Lower lobe of right lung (tissue), 2 donors: ENCODE results near the gene HDX. TPM values are rescaled to one million over a fixed set of nuclear protein-coding genes. Genes with fewer than 3 reads are reported as not detected.

Source experiments
- ATAC-seq, 2 donors: fragments of 200-7000 bp; cut with Tn5 transposase; one replicate each; pipeline ENCODE4 v1.9.1; 2020 to 2022; ENCODE audit warnings: mild to moderate bottlenecking in 2 of 2, moderate library complexity in 2 of 2
- DNase-seq: peaks from one replicate; pipeline ENCODE4 v3.0.0-alpha.2; 2020
- H3K27ac ChIP-seq: fragments of 200-600 bp; one replicate; pipeline ENCODE4 v1.8.0; 2022
- H3K27me3 ChIP-seq: fragments of 200-600 bp; one replicate; pipeline ENCODE4 v1.8.0; 2022; ENCODE audit warnings: low read depth
- H3K36me3 ChIP-seq: fragments of 200-600 bp; one replicate; pipeline ENCODE4 v1.8.0; 2022; ENCODE audit warnings: mild to moderate bottlenecking
- H3K4me1 ChIP-seq: fragments of 200-600 bp; one replicate; pipeline ENCODE4 v1.8.0; 2022
- H3K4me3 ChIP-seq: fragments of 200-600 bp; one replicate; pipeline ENCODE4 v1.8.0; 2022; ENCODE audit warnings: mild to moderate bottlenecking
- H3K9me3 ChIP-seq: fragments of 200-600 bp; one replicate; pipeline ENCODE4 v1.8.0; 2022
- intact Hi-C: fragments of 100-400 bp; cut with DNase I; formaldehyde crosslinking; loops from one replicate; pipeline ENCODE4 v1.11.0; 2022
- total RNA-seq: library from RNA; stranded (reverse); fragmentation: NEBNext Ultra II Directional; extraction: Animal tissue kit (Norgen Biotek cat#: 25700); gene quantifications from one replicate; pipeline ENCODE4 v1.2.1, GENCODE V29; 2021
- TF ChIP-seq, protein P1 (sequence below): fragments of 200-600 bp; IDR thresholded peaks from one replicate; pipeline ENCODE4 v1.8.0; 2022; ENCODE audit warnings: antibody characterized with exemption, mild to moderate bottlenecking
- donor health status: DM: no; HTN: yes; CAD: no; lungs with severe emphysema.

HDX gene
- total RNA-seq, 1 donor from 2014 or later = 3.2 TPM

DNA sequence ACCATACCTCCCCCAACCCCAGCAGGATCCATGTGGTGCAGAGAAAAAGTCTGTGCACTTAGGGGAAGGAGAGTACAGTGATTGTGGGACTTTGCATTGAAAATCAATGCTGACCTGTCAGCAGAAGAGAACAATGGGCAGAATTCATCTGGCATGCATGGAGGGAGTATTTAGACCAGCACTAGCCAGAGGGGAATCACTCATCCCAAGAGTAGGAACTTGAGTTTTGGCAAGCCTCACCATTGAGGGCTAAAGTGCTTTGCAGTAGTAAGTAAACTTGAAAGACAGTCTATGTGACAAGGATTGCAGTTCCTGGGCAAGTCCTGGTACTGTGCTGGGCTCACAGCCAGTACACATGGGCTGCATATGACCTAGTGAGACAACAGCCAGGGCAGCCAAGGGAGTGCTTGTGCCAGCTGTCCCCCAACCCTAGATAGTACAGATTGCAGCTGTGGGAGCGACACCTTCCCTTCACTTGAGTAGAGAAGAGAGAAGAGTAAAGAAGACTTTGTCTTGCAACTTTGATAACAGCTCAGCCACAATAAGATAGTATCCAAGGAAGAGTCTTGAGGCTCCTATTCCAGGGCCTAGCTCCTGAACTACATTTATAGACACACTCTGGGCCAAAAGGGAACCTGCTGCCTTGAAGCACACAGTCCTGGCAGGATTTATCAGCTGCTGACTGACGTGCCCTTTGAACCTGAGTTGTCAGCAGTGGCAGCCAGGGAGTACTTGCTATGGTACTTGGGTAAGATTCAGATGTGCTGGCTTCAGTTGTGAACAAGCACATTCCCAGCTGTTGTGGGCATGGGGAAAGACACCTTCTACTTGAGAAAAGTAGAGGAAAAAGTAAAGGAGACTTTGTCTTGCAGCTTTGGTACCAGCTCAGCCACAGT, 48.7 kb downstream of the HDX start:
- H3K36me3 ChIP-seq = no peaks in the 10 kb centered on the region
- TF ChIP-seq, protein P1, sequence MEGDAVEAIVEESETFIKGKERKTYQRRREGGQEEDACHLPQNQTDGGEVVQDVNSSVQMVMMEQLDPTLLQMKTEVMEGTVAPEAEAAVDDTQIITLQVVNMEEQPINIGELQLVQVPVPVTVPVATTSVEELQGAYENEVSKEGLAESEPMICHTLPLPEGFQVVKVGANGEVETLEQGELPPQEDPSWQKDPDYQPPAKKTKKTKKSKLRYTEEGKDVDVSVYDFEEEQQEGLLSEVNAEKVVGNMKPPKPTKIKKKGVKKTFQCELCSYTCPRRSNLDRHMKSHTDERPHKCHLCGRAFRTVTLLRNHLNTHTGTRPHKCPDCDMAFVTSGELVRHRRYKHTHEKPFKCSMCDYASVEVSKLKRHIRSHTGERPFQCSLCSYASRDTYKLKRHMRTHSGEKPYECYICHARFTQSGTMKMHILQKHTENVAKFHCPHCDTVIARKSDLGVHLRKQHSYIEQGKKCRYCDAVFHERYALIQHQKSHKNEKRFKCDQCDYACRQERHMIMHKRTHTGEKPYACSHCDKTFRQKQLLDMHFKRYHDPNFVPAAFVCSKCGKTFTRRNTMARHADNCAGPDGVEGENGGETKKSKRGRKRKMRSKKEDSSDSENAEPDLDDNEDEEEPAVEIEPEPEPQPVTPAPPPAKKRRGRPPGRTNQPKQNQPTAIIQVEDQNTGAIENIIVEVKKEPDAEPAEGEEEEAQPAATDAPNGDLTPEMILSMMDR = no peak
- intact Hi-C loops = no loop called here
- ATAC-seq (no peak), DNase-seq (no peak)
- no peak overlapping the region for H3K4me3 ChIP-seq
- no peaks in the 10 kb centered on the region for H3K27me3 ChIP-seq
- no peaks in the 10 kb centered on the region for H3K9me3 ChIP-seq
- H3K4me1 ChIP-seq = no peaks in the 10 kb centered on the region
- no peak overlapping the region for H3K27ac ChIP-seq

DNA sequence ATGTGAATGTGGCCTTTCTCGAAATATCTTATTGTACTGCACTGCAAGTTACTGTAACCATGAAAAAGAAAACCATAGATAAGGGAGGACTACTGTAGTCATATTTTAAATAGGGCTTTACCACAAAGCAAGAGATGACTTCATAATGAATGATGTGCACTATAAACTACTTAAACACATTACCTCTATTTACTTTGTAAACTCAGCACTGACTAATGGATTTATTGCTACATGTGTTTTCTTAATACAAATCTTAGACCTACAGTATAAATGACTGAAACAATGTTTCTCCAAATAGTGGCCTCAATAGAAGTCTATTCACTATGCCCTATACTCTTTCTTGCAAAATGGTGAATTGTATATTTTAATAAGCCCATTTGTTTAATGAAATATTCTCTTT, 61.1 kb downstream of the HDX start:
- intact Hi-C loops = no loop called here
- TF ChIP-seq, protein P1 = no peak
- ATAC-seq = no peak

DNA sequence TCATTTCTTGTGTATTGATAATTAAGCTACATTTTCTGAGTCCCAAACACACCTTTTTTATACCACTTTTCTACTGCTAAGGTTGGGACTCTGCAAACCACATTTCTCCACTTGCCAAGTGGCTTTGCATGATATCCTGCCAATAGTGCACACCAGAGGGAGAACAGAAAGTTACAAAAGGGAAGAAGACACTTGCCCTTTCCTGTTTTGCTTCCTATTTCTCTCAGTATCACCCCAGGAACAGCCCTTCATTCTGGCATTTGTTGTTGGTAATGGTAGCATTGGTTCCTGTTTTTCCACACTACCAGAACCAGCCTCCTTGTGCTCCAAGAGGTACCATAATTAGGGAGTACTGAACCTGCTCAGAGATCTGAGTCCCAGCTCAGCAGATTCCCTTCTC, 87.1 kb downstream of the HDX start:
- TF ChIP-seq, protein P1 = no peak
- DNase-seq (no peak), ATAC-seq (no peak)

More for the DNA sequence above, 61.1 kb downstream of the HDX start:
- H3K36me3 ChIP-seq = no peaks in the 10 kb centered on the region
- H3K27me3 ChIP-seq = no peaks in the 10 kb centered on the region
- H3K4me1 ChIP-seq = no peaks in the 10 kb centered on the region
- no peak overlapping the region for H3K4me3 ChIP-seq
- no peaks in the 10 kb centered on the region for H3K9me3 ChIP-seq
- DNase-seq = no peak
- no peak overlapping the region for H3K27ac ChIP-seq

DNA sequence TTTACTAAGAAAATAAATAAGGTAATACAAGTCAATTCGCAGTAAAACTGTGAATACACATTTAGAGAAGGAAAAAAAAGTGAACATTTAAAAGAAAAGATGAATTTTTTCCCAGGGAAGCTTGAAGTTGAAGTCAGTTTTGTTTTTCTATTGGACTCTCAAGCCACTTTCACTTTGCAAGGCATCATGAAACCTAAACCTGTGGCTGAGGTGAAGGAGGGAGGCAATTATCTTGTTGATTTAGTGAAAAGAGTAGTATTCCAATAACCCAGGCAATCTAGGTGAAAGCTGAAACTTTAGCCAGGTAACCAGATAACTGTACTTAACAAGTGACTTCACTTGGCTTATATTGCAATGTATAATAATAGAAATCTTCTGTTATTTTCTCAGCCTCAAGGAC, 138.6 kb downstream of the HDX start:
- intact Hi-C loops = no loop called here
- no peak for DNase-seq
- Histone ChIP-seq H3K4me3 (no peak overlapping the region), H3K27ac (no peak overlapping the region), H3K27me3 (no peaks in the 10 kb centered on the region), H3K36me3 (no peaks in the 10 kb centered on the region), H3K4me1 (no peaks in the 10 kb centered on the region), H3K9me3 (no peaks in the 10 kb centered on the region)
- ATAC-seq = no peak
- TF ChIP-seq, protein P1 = no peak

More for the DNA sequence above, 87.1 kb downstream of the HDX start:
- Histone ChIP-seq H3K36me3 (no peaks in the 10 kb centered on the region), H3K27me3 (no peaks in the 10 kb centered on the region), H3K27ac (no peak overlapping the region), H3K4me3 (no peak overlapping the region), H3K9me3 (no peaks in the 10 kb centered on the region), H3K4me1 (no peaks in the 10 kb centered on the region)
- intact Hi-C loops = no loop called here

DNA sequence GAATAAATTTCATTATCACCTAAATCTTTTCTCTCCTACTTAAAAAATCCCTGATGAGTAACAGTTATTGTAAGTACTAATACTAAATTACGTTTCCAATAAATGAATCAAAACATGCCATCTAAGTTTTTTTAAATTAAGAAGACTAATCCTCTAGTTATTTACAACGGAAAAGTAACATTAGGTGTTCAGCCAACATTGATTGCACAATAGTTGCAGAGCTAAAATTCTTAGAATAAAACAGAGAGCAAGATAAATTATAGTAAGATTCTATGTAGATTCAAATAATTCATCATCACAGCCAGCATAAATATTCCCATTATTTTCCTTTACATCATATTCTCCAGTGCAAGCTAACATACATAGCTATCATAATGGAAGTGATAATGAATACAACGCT, 139.2 kb downstream of the HDX start:
- H3K27me3 ChIP-seq = no peaks in the 10 kb centered on the region
- no peaks in the 10 kb centered on the region for H3K9me3 ChIP-seq
- no peak for ATAC-seq
- no peak for DNase-seq
- H3K4me3 ChIP-seq = no peak overlapping the region
- intact Hi-C loops = no loop called here
- no peaks in the 10 kb centered on the region for H3K36me3 ChIP-seq
- no peak overlapping the region for H3K27ac ChIP-seq
- TF ChIP-seq, protein P1 = no peak
- H3K4me1 ChIP-seq = no peaks in the 10 kb centered on the region
